Coronary artery (tissue), 2 donors: ENCODE data around the gene GPC6.

Experiments
- DNase-seq: peaks from one replicate; pipeline ENCODE4 v3.0.0-alpha.2; 2017; ENCODE audit warnings: low spot score
- H3K27ac ChIP-seq, 2 donors: fragments of 200-600 bp; sonication (generic); one replicate each; pipeline ENCODE4 v1.5.1; 2016 to 2019
- H3K4me3 ChIP-seq: fragments of 200-600 bp; sonication (generic); 2 replicates; pipeline ENCODE4 v1.5.1; 2016; ENCODE audit warnings: mild to moderate bottlenecking, moderate library complexity
- CTCF ChIP-seq: fragments of 200-600 bp; sonication (generic); IDR thresholded peaks from one replicate; pipeline ENCODE4 v1.5.1; 2019; ENCODE audit warnings: antibody characterized with exemption

The GPC6 gene

GRCh38 chr13:93834051-93834450 is 607.4 kb downstream of the GPC6 start:
- no peak for TF ChIP-seq CTCF
- Histone ChIP-seq H3K27ac (no peak overlapping the region), H3K4me3 (no peak overlapping the region)
- no peak for DNase-seq

GRCh38 chr13:93843082-93843481 is 616.5 kb downstream of the GPC6 start:
- no peak for DNase-seq
- H3K4me3 ChIP-seq, result no peak overlapping the region
- H3K27ac ChIP-seq, result no peak overlapping the region
- TF ChIP-seq CTCF, result no peak

GRCh38 chr13:93847162-93847561 is 620.6 kb downstream of the GPC6 start:
- no peak for DNase-seq
- TF ChIP-seq CTCF, result no peak
- Histone ChIP-seq H3K27ac (no peak overlapping the region), H3K4me3 (no peak overlapping the region)

GRCh38 chr13:93848247-93848646 is 621.6 kb downstream of the GPC6 start:
- H3K4me3 ChIP-seq, result no peak overlapping the region
- DNase-seq, result no peak
- no peak overlapping the region for H3K27ac ChIP-seq
- no peak for TF ChIP-seq CTCF

GRCh38 chr13:93851236-93851635 is 624.6 kb downstream of the GPC6 start:
- H3K27ac ChIP-seq, result no peak overlapping the region
- TF ChIP-seq CTCF, result no peak
- H3K4me3 ChIP-seq, result no peak overlapping the region
- no peak for DNase-seq

GRCh38 chr13:93853912-93854311 is 627.3 kb downstream of the GPC6 start:
- no peak for TF ChIP-seq CTCF

GRCh38 chr13:93857126-93857525 is 630.5 kb downstream of the GPC6 start:
- Histone ChIP-seq H3K4me3 (no peak overlapping the region), H3K27ac (no peak overlapping the region)
- TF ChIP-seq CTCF, result no peak
- DNase-seq, result no peak

More at GRCh38 chr13:93853912-93854311, 627.3 kb downstream of the GPC6 start:
- DNase-seq, result no peak
- H3K27ac ChIP-seq, result no peak overlapping the region
- no peak overlapping the region for H3K4me3 ChIP-seq
